IMR-90 (cell line): ENCODE measurements around the gene IMPG2.

ENCODE experiments used
- CEBPB ChIP-seq: IDR thresholded peaks from 2 replicates; pipeline ENCODE4 v1.6.1; 2012; ENCODE audit warnings: low read depth, low read length, improper control_type of control experiment
- CHD1 ChIP-seq: IDR thresholded peaks from 2 replicates; pipeline ENCODE4 v1.6.1; 2012; ENCODE audit warnings: low read depth, low read length, improper control_type of control experiment
- CTCF ChIP-seq: conservative IDR thresholded peaks from 2 replicates; pipeline ENCODE4 v1.5.1; 2012; ENCODE audit warnings: mild to moderate bottlenecking, low read depth, low read length, improper control_type of control experiment
- FOS ChIP-seq: fragments of 150-350 bp; IDR thresholded peaks from 2 replicates; pipeline ENCODE4 v1.6.1; 2016; ENCODE audit warnings: low read depth, low read length
- NFE2L2 ChIP-seq: fragments of 150-350 bp; IDR thresholded peaks from 2 replicates; pipeline ENCODE4 v1.6.1; 2016; ENCODE audit warnings: low read depth, mild to moderate bottlenecking, low read length
- POLR2A ChIP-seq: IDR thresholded peaks from 2 replicates; pipeline ENCODE4 v1.6.1; 2012; ENCODE audit warnings: mild to moderate bottlenecking, low read depth, low read length
- RAD21 ChIP-seq: IDR thresholded peaks from 2 replicates; pipeline ENCODE4 v1.6.1; 2012; ENCODE audit warnings: low read length, improper control_type of control experiment
- RFX5 ChIP-seq: IDR thresholded peaks from 2 replicates; pipeline ENCODE4 v1.8.0; 2012; ENCODE audit warnings: low read depth, mild to moderate bottlenecking, low read length, moderate library complexity
- SMC3 ChIP-seq: fragments of 150-350 bp; IDR thresholded peaks from 2 replicates; pipeline ENCODE4 v1.6.1; 2016; ENCODE audit warnings: low read depth, mild to moderate bottlenecking, antibody characterized with exemption, low read length, moderate library complexity
- USF2 ChIP-seq: fragments of 150-350 bp; IDR thresholded peaks from 2 replicates; pipeline ENCODE4 v1.6.1; 2017; ENCODE audit warnings: mild to moderate bottlenecking, antibody characterized with exemption, low read length, low read depth
- TF ChIP-seq, protein P1 (sequence below): fragments of 150-350 bp; IDR thresholded peaks from 2 replicates; pipeline ENCODE4 v1.6.1; 2016; ENCODE audit warnings: low read depth, mild to moderate bottlenecking, low read length, moderate library complexity, borderline replicate concordance

DNA sequence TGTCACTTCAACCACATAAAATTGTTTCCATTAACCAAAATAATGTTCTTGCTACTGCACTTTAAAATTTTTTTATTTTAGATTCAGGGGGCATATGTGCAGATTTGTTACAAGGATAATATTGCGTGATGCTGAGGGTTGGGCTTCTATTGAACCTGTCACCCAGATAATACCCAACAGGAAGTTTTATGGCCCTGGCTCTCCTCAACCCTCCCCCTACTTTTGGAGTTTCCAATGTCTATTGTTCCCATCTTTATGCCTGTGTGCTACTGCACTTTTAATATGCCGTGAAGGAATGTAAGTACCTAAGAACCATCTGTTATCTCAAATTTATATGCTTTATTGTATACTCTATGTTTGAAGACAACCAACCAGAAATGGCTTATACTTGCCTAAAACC, 42.0 kb upstream of the IMPG2 start:
- no peak for TF ChIP-seq CTCF
- TF ChIP-seq POLR2A = no peak
- TF ChIP-seq RAD21 = no peak
- no peak for TF ChIP-seq RFX5
- TF ChIP-seq USF2 = no peak
- TF ChIP-seq, protein P1, sequence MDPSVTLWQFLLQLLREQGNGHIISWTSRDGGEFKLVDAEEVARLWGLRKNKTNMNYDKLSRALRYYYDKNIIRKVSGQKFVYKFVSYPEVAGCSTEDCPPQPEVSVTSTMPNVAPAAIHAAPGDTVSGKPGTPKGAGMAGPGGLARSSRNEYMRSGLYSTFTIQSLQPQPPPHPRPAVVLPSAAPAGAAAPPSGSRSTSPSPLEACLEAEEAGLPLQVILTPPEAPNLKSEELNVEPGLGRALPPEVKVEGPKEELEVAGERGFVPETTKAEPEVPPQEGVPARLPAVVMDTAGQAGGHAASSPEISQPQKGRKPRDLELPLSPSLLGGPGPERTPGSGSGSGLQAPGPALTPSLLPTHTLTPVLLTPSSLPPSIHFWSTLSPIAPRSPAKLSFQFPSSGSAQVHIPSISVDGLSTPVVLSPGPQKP = no peak
- TF ChIP-seq CHD1 = no peak
- TF ChIP-seq FOS = no peak
- TF ChIP-seq SMC3 = no peak
- TF ChIP-seq CEBPB = no peak
- no peak for TF ChIP-seq NFE2L2
